HG02885 (cell line): ENCODE results near the gene RPS6KA6.

Experiments
- ATAC-seq: cut with Tn5 transposase; IDR thresholded peaks from one replicate; pipeline ENCODE4 v1.9.1; 2021; ENCODE audit warnings: mild to moderate bottlenecking; ENCODE audit not compliant: unreplicated experiment, poor library complexity

RPS6KA6 gene

GRCh38 chrX:84044051-84044450 is 143.9 kb downstream of the RPS6KA6 start:
- ATAC-seq, result no peak
